Measurements from ENCODE around the gene MTSS2.

DNA sequence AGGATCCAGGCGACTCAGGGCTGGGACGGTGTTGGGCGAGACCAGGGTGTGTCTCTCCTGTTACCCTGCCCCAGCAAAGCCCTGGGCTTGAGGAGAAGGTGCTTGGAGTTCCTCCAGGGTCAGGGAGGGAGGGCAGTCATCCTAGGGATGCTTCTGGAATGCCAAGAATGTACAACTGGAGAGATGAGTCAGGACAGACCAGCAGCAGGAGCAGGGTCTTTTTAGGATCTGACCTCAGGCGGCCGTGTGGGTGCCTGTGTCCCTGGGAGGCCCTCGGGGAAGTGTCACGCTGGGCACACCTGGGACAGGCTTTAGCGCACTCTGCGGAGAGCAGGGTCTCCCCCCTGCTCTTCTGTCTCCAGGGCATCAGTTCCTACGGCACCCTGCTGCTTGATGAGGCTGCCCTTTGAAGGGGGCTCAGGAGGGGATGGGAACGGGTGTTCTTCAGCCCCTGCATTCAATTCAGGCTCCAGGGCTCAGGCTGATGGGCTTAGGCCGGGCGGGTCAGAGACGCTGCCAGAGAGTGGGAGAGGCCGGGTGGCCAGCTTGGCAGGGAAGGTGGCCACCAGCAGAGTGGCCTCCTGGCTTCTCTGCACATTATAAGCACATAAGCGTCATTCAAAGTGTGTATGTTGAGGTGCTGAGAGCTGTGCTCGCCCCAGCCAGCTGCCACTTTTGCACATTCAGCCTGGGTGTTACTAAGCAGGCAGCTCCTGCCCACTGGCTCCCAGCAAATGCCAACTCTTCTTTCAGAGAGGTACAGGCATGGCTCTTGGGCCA is 8.4 kb upstream of the MTSS2 start:
- TF ChIP-seq, protein P1, sequence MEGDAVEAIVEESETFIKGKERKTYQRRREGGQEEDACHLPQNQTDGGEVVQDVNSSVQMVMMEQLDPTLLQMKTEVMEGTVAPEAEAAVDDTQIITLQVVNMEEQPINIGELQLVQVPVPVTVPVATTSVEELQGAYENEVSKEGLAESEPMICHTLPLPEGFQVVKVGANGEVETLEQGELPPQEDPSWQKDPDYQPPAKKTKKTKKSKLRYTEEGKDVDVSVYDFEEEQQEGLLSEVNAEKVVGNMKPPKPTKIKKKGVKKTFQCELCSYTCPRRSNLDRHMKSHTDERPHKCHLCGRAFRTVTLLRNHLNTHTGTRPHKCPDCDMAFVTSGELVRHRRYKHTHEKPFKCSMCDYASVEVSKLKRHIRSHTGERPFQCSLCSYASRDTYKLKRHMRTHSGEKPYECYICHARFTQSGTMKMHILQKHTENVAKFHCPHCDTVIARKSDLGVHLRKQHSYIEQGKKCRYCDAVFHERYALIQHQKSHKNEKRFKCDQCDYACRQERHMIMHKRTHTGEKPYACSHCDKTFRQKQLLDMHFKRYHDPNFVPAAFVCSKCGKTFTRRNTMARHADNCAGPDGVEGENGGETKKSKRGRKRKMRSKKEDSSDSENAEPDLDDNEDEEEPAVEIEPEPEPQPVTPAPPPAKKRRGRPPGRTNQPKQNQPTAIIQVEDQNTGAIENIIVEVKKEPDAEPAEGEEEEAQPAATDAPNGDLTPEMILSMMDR (conservative IDR thresholded peaks at IDR 0.05; ENCODE audit: low read depth, low read length), result no peak
- TF ChIP-seq EZH2 (IDR thresholded peaks at IDR 0.05; ENCODE audit: borderline replicate concordance, low read depth, low read length, poor library complexity, severe bottlenecking), result no peak
